ENCODE measurements around the gene PFKFB2.

GRCh38 chr1:207102146-207102545, 49.1 kb downstream of the PFKFB2 start:
- TF ChIP-seq CTCF (IDR thresholded peaks at IDR 0.05): no peak
- TF ChIP-seq EZH2 (IDR thresholded peaks at IDR 0.05): no peak

Measured in neural progenitor cell (in vitro differentiated cells).